Activated CD4-positive, alpha-beta T cell treated with anti-CD3 and anti-CD28 coated beads, Interleukin-10, Interleukin-2, amounts not matched to agents 100 ng/mL and 50 ng/mL, durations not matched to agents 16 hours and 8 hours (primary cell): Measurements from ENCODE around the gene JAML.

ENCODE experiments used
- DNase-seq: peaks from one replicate; pipeline ENCODE4 v3.0.0-alpha.2; 2020

The JAML gene

GRCh38 chr11:118224511-118225188, at the start of gene JAML:
Gene JAML (minus strand): TSS chr11:118225011. CDS start chr11:118214866, 10,145 bp downstream.
- DNase-seq: peak; percentile 92

- DNase-seq: no peak
Measured at GRCh38 chr11:118274186-118274585, 49.4 kb upstream of the JAML start.

- DNase-seq: no peak
Measured at GRCh38 chr11:118272001-118272400, 47.2 kb upstream of the JAML start.

- no peak for DNase-seq
Measured at GRCh38 chr11:118267486-118267885, 42.7 kb upstream of the JAML start.

- DNase-seq: no peak
Measured at GRCh38 chr11:118265954-118266353, 41.1 kb upstream of the JAML start.

DNA sequence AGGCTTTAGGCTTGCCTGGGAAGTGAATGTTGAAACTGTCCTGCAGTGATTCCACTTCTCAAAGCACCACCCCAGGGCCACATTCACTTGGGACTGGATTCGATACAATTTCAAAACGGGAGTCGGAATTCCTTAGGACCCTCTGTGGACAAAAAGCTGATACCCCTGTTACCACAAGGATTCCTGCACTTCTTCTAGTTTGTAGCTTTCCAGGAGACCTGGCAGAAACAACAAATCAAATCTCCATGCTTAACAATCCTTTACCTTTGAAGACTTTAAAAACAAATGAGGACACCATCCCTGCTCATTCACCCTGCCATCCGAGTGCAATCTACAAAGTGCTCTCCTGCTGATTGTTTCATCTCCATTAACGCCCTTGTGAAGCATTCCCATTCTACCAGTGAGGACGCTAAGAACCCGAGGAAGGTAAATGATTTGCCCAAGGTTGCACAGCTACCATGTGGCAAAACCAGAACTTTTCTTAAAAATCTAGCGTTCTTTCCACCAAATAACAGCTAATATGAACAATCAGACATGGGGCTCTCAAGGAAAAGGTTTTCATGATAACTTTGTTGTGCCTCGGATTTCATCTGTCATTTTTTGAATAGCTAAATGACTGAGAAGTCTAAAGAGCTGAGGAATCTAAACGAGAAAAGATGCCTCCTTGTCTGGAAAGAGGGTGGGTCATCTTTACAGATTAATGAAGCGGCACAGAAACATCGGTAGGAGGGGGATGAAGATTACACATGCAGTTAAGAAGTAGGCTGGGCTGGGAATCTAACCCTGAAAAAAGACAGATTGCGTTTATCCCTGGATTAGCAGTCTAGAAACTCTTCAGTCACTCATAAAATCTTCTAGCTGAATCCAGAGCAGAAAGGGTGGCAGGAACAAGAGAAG, 40.0 kb upstream of the JAML start:
- DNase-seq: no peak

DNA sequence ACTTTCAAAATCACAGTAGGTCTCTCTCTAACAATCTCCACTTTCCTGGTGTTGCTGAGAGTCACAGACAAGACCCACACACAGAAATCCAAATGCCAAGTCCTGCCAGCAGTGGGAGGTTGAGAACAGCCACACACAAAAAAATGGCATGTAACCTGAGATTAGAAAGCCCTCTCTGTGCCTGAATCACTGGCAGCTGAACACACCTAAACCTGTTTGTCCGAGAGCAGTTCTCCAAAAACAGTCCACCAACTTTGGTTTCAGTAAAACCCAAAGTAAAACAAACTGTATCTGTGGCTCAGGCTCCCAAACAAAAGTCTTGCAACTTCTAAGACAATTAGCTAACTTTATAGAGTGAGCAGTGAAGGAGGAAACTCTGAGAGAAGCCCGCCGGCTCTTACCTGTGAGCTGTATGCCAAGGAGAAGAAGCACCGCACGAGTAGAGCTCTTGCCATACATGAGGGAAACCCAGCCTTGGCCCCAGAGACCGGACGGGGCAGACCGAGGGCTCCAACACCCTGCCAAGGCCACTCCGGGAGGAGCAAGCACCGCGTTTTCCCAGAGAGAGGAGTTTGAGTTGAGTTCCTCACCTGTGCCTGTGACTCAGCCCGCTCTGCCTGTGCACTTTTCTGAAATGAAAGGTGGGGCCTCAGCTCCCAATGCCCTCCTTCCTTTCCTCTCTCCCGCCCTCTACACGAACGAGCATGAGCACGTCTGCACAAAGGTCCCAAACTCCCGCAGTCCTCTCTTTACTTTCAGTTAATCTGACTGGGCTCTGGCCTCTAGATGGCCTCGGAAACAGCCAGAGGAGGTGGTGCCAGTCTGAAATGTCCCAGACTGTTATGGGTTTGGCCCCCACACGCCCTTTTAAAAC, 39.1 kb upstream of the JAML start, which contains the start of gene MPZL2:
TSS of gene MPZL2 (minus strand) at position 603 of the 874 bp plus-strand sequence. CDS start at position 459, 144 bp downstream.
- peak; percentile 27 for DNase-seq

DNA sequence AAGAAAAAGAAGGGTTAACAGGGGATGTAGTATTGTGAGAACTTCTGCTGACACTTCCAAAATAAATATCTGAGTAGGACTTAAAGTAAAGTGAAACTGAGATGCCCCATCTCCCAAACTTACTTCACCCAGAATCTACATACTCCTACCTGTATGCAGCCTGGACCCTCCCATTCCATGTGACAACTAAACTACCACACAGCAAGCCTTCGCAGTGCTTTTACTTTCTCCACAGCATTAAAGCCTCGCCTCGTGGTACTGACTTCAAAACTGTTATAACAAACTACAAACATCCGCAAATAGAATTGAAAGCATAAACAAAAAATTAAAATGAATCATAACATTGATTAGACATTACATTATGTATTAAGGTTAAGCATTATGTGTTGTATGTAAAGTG, 38.3 kb upstream of the JAML start:
- DNase-seq: no peak

GRCh38 chr11:118260353-118260752, 35.5 kb upstream of the JAML start:
- no peak for DNase-seq

- DNase-seq: no peak
Measured at GRCh38 chr11:118259138-118259537, 34.3 kb upstream of the JAML start.

GRCh38 chr11:118258410-118258809, 33.6 kb upstream of the JAML start:
- no peak for DNase-seq

DNA sequence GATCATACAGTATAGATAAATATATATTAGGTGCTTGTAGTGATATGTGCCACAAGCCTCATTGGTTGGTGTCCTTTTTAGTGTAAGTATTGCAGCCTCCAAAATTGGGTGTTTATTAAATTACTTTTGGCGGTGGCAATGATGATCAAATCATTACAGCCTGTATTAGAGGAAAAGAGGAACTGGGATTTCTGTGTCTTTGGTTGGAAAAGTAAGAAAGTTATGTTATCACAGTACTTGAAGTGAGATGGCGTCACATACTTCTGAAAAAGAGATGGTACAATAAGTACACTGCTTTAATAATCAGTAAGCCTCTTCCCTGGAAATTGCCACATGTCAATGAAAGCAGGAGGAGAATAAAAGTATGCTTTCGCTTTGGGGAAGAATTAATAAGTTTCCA, 27.9 kb upstream of the JAML start:
- no peak for DNase-seq

DNA sequence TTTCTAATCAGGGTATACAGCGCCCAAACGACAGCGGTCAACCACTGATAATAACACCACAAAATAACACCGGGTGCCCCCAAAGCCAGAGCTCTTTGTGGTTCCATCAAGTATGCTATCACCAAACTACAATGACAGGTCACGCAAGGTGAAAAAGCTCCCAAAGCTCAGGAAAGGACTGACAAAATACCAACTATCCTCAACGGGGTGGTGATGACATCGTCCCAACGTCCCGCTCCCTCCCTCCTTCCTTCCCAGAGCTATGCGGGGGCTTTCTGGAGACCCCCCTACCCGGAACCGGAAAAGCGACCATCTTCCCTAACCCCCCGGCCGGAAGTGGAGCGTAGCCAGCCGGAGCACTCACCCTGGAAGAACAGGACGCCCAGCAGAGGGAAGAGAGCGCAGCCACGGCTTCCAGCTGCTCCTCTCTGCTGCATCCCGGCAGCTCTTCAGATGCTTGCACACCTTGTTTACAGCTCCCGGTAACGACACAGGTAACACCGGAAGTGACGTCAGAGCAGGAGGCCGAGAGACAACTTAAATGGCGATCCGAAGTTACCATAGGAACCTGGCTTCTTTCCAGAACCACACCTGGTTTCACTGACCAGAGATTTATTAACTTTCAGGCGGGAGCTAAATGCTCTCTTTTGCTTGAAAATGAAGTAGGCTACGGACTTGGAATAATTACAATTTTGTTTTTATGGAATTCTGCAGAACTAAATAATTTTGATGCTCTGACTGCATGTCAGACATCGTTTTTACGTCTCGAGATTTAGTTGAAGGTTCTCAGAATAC, 27.2 kb upstream of the JAML start, which contains the start of gene MPZL3:
TSS of gene MPZL3 (minus strand) at position 508 of the 795 bp plus-strand sequence. CDS start at position 437, 71 bp downstream.
- DNase-seq: peak; percentile 87

- peak; percentile 54 for DNase-seq
Measured at GRCh38 chr11:118247041-118247440, 22.2 kb upstream of the JAML start.

DNA sequence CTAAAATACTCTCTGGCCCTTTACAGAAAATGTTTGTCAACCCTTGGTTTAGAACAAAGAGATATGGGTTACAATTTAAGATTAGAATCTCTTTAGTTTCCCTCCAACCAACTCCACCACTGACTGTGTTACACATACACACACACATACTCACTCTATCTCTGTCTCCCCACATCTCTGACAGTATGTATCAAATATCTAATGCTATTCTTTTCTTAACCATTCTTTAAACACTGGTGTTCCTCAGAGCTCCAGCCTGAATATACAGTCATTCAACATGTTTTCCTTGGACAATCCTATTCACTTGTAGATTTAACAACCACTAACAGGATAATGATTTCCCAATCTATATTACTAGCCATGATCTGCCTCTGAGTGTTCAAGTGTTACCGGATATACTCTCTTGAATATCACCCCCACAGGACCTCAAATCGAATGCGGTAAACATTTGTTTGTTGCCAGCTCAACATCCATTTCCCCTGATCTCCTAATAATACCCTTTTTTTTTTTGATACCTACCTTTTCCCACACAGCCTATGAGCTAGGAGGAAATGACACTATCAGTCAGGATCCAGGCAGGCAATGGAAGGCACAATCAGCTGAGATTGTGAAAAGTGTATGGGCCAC, 21.2 kb upstream of the JAML start:
- no peak for DNase-seq

- no peak for DNase-seq
Measured at GRCh38 chr11:118243993-118244762, 19.4 kb upstream of the JAML start.

DNA sequence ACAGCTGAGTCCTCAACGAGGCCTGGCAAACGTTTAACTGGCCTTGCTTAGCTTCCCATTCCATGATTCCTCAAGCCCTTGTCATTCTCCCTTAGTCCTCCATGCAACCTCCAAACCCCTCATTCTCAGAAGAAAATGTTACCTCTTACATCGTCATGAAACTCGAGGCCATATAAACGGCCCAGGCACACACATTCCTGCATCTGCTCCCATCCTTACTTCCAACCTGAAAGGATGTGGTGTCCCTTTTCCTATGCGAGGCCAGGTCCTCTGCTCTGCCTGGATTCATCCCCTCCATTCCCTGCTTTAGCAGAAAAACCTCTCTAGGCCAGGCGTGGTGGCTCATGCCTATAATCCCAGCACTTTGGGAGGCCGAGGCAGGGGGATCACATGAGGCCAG, 18.4 kb upstream of the JAML start:
- DNase-seq: no peak

- no peak for DNase-seq
Measured at GRCh38 chr11:118241764-118242098, 16.9 kb upstream of the JAML start.

DNA sequence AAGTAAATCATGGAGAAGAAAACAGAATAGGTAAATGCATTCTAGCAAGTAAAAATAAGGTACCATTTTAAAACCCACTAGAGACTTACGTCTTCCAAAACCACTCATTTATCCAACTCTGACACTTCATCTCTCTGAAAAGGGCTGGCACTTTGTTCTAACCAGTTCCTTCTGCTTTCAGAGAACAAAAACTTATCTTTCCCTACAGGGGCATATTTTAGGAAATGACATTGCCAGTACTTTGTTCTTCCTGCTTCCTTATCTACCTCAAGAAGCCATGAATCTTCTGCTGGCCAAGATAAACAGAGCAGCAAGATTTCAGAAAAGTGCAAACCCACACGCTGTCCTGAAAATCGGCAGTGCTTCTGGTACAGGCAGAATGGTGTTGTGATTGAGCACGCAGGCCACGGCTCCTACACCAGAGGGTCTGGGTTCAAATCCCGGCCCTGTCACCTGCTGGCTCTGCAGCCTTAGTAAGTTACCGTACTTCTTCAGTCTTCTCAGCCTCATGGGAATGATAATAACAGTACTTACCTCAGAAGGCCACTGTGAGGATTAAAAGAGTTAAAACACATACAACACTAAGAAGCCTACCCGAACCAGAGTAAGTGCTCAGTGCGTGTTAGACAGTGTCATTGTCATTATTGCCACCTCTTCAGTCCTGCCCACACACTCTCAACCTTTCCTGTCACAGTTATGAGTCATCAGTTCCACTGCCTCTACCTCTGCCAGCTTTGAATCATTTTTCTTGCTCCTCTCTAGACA, 16.4 kb upstream of the JAML start:
- DNase-seq: peak; percentile 94
